ENCODE data around the gene MOB1A.
"Not testable (repeated sequence)": the region's sequence is repeated elsewhere in the genome, so short reads cannot be mapped to it uniquely, and the experiment has no call there.

MOB1A gene

GRCh38 chr2:74198461-74199274 lies 20.0 kb upstream of the MOB1A start, which contains the start of gene MTHFD2:
TSS of gene MTHFD2 (plus strand) at chr2:74198615. CDS start at chr2:74198642, 27 bp downstream.
- peak; percentile 96 for DNase-seq

- DNase-seq: no peak
These were observed 19.4 kb upstream of the MOB1A start for GRCh38 chr2:74198023-74198460.

GRCh38 chr2:74197049-74197448 lies 18.4 kb upstream of the MOB1A start:
- DNase-seq: no peak

GRCh38 chr2:74194799-74195198 lies 16.1 kb upstream of the MOB1A start:
- no peak for DNase-seq

- no peak for DNase-seq
These were observed 13.1 kb upstream of the MOB1A start for GRCh38 chr2:74191596-74192380.

GRCh38 chr2:74188696-74189095 lies 10.0 kb upstream of the MOB1A start:
- no peak for DNase-seq

GRCh38 chr2:74188018-74188601 lies 9.4 kb upstream of the MOB1A start:
- no peak for DNase-seq

GRCh38 chr2:74186706-74187105 lies 8.0 kb upstream of the MOB1A start:
- not testable (repeated sequence) for DNase-seq

GRCh38 chr2:74186038-74186437 lies 7.4 kb upstream of the MOB1A start:
- DNase-seq: peak; percentile 80

- no peak for DNase-seq
These were observed 5.2 kb upstream of the MOB1A start for GRCh38 chr2:74183878-74184277.

- peak; percentile 84 for DNase-seq
These were observed 3.1 kb upstream of the MOB1A start for GRCh38 chr2:74181739-74182138.

- no peak for DNase-seq
These were observed 585 bp upstream of the MOB1A start for GRCh38 chr2:74179063-74179865.

GRCh38 chr2:74177696-74178095 lies 983 bp downstream of the MOB1A start:
- DNase-seq: no peak

GRCh38 chr2:74174909-74175308 lies 3.8 kb downstream of the MOB1A start:
- DNase-seq: no peak

- no peak for DNase-seq
These were observed 9.9 kb downstream of the MOB1A start for GRCh38 chr2:74168739-74169138.

GRCh38 chr2:74164761-74165160 lies 13.9 kb downstream of the MOB1A start:
- no peak for DNase-seq

GRCh38 chr2:74162951-74163350 lies 15.7 kb downstream of the MOB1A start:
- no peak for DNase-seq

- no peak for DNase-seq
These were observed 22.8 kb downstream of the MOB1A start for GRCh38 chr2:74155830-74156229.

GRCh38 chr2:74152954-74153353 lies 25.7 kb downstream of the MOB1A start:
- no peak for DNase-seq

GRCh38 chr2:74149570-74150319 lies 28.9 kb downstream of the MOB1A start:
- DNase-seq: no peak

GRCh38 chr2:74149247-74149525 lies 29.5 kb downstream of the MOB1A start:
- no peak for DNase-seq
